Loucy (cell line): Measurements from ENCODE around the gene RELT.

Experiments used
- EZH2phosphoT487 ChIP-seq: fragments of 200-600 bp; IDR thresholded peaks from 2 replicates; pipeline ENCODE4 v1.6.1; 2018; ENCODE audit warnings: antibody characterized with exemption, mild to moderate bottlenecking, moderate library complexity, borderline replicate concordance
- TF ChIP-seq, protein P1 (sequence below): fragments of 200-600 bp; sonication (generic); conservative IDR thresholded peaks from 2 replicates; pipeline ENCODE4 v1.5.1; 2014; ENCODE audit warnings: mild to moderate bottlenecking, antibody characterized with exemption, low read length

- no peak for TF ChIP-seq EZH2phosphoT487
- TF ChIP-seq, protein P1, sequence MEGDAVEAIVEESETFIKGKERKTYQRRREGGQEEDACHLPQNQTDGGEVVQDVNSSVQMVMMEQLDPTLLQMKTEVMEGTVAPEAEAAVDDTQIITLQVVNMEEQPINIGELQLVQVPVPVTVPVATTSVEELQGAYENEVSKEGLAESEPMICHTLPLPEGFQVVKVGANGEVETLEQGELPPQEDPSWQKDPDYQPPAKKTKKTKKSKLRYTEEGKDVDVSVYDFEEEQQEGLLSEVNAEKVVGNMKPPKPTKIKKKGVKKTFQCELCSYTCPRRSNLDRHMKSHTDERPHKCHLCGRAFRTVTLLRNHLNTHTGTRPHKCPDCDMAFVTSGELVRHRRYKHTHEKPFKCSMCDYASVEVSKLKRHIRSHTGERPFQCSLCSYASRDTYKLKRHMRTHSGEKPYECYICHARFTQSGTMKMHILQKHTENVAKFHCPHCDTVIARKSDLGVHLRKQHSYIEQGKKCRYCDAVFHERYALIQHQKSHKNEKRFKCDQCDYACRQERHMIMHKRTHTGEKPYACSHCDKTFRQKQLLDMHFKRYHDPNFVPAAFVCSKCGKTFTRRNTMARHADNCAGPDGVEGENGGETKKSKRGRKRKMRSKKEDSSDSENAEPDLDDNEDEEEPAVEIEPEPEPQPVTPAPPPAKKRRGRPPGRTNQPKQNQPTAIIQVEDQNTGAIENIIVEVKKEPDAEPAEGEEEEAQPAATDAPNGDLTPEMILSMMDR, result no peak
Observed at GRCh38 chr11:73422886-73423285, 46.7 kb downstream of the RELT start.
